HG03457 (cell line): Measurements from ENCODE around the gene GRWD1.
"Not testable (repeated sequence)": the region's sequence is repeated elsewhere in the genome, so short reads cannot be mapped to it uniquely, and the experiment has no call there.

ENCODE experiments used
- ATAC-seq: cut with Tn5 transposase; IDR thresholded peaks from one replicate; pipeline ENCODE4 v1.9.1; 2021; ENCODE audit warnings: moderate number of reproducible peaks; ENCODE audit not compliant: unreplicated experiment

Gene GRWD1

DNA sequence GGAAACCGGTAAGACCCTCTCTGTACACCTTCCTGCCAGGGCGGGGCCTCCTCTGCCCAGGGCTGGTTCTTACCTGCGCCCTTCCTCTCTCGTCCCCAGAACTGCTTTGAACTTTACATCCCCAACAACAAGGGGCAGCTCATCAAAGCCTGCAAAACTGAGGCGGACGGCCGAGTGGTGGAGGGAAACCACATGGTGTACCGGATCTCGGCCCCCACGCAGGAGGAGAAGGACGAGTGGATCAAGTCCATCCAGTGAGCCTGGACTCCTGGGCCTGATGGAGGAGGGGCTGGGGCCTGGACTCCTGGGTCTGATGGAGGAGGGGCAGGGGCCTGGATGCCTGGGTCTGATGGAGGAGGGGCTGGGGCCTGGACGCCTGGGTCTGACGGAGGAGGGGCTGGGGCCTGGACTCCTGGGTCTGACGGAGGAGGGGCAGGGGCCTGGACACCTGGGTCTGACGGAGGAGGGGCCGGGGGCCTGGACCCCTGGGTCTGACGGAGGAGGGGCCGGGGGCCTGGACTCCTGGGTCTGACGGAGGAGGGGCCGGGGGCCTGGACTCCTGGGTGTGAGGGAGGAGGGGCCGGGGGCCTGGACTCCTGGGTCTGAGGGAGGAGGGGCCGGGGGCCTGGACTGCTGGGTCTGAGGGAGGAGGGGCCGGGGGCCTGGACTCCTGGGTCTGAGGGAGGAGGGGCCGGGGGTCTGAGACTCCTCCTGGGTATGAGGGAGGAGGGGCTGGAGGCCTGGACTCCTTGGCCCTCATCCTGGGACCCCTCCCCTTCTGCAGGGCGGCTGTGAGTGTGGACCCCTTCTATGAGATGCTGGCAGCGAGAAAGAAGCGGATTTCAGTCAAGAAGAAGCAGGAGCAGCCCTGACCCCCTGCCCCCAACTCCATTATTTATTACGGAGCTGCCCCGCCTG is 32.8 kb downstream of the GRWD1 start:
- no peak for ATAC-seq

GRCh38 chr19:48479686-48480085 is 33.9 kb downstream of the GRWD1 start:
- ATAC-seq = no peak

GRCh38 chr19:48480183-48480557 is 34.4 kb downstream of the GRWD1 start:
- no peak for ATAC-seq

- ATAC-seq = no peak
These were observed 35.0 kb downstream of the GRWD1 start for GRCh38 chr19:48480558-48481500.

DNA sequence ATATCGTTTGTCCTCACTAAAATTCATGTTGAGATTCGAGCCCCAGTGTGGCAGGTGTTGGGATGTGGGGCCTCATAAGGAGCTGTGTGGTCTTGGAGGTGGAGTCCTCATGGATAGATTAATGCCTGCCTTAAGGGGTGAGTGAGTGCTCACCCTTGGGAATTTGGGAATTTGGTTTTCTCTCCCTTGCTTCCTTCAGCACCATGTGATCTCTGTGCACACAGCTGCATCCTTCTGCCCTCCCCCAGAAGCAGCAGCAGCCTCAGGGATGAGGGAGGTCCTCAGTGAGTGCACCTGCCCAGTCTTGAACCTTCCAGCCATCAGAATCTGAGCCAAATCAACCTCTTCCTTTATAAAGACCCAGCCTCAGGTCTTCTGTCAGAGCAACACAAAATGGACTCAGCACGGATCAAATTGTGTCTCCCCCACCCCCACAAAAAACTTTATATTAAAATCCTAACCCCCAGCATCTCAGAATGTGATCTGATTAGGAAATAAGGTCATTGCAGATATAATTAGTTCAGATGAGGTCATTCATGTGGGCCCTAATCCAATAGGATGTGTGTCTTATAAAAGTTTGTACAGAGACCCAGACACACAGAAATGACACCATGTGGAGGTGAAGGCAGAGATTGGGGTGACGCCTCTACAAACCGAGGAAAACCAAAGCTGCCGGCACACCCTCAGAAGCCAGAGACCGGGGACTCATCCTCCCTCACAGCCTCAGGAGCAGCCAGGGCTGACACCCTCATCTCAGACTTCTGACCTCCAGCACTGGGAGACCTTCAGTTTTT is 36.3 kb downstream of the GRWD1 start:
- ATAC-seq = no peak

DNA sequence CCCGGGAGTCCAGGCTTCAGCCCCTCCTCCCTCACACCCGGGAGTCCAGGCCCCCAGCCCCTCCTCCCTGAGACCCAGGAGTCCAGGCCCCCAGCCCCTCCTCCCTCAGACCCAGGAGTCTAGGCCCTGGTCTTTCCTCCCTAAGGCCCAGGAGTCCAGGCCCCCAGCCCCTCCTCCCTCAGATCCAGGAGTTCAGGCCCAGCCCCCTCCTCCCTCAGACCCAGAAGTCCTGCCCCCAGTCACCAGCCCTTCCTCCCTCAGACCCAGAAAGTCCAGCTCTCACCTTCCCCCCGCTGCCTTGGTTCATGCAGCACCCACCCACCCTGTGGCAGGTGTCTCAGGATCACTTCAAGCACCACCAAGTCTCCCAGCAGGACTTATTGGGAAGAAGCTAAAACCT is 37.5 kb downstream of the GRWD1 start:
- ATAC-seq = no peak

- no peak for ATAC-seq
These were observed 38.6 kb downstream of the GRWD1 start for GRCh38 chr19:48484247-48484893.

DNA sequence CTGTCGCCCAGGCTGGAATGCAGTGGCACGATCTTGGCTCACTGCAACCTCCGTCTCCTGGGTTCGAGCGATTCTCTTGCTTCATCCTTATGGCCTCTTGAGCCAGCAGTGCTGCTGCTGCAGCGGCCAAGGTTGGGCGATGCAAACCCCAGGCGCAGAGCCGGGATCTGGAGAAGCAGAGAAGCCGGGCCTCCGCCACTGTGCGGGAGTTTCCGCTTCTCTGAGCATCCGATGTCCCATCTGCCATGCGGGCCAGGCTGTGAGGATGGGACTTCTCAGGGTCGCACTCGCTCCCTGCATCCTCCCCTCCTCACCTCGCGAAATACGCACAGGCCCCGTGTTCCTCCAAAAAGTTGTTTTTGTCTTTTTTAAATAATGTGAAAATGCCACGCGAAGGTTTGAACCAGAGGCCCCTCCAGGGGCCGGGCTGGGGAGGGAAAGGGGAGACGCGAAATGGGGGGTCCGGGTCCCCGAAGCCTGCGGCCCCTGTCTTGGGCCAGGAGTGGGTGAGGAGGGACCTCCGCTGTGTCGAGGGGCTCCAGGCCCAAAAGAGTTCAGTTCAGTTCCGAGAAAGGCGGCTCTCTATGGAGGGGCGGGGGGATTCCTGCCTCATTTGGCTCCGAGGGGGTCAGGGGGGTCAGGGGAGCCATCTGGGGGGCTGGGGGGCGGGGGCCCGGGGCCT is 39.3 kb downstream of the GRWD1 start:
- ATAC-seq = no peak

- ATAC-seq = not testable (repeated sequence)
These were observed 40.9 kb downstream of the GRWD1 start for GRCh38 chr19:48486706-48487105.

DNA sequence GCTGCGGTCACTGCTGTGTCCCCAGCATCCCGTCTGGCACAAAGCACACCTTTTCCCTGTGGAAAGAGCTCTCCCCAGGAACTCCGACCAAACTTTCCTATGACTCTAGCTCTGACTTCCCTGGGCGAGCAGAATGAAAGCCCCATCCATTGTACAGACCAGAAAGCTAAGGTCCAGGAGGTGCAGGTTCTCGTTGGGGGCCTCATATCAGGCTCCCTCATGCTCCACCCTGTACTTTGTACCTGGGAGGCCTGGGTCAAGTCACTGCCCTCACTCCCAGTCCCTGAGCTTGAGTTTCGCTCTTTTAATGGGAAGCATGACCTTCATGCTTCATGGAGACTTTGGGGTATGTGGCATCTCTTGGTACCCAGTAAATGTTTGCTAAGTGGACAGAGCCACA is 41.8 kb downstream of the GRWD1 start:
- ATAC-seq = no peak

GRCh38 chr19:48487948-48488347 is 42.2 kb downstream of the GRWD1 start:
- no peak for ATAC-seq

- ATAC-seq = not testable (repeated sequence)
These were observed 42.7 kb downstream of the GRWD1 start for GRCh38 chr19:48488478-48488877.

GRCh38 chr19:48489608-48490216 is 43.9 kb downstream of the GRWD1 start:
- ATAC-seq = no peak

DNA sequence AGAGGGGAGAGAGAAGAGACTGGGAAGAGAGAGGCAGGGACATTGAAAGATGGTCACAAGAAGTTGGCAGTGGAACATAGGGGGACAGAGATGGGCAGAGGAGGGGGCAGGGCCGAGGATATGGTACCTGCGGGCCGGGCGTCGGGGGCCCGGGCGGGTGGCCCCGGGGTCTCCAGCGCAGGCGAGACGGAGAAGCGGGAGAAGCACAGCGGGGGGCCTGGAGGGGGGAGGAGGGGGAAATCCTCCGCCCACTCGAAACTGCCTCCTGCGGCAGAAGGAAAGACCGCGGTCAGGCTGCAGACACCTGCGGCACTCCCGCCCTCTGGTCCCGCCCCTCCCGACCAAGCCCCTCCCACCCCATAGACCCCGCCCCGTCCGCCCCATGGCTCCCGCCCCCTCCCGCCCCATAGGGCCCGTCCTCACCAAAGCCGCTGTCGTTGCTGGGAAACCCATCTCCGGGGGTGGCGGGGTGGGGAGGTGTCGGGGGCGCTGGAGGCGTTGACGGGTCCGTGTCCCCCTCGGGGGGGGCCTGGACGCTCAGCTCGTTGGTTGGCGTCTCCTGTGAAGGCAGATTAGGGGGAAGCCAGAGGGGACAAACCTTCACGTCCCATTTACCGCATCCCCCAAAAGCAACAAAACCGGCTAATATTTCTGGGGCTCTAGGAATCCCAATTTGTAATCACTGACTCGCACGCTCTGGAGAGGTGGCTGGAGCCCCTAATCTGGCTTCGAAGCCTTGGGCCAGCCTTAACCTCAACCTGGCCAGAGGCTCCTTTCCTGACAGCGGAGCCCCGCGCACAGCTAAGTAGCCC is 45.4 kb downstream of the GRWD1 start:
- no peak for ATAC-seq

DNA sequence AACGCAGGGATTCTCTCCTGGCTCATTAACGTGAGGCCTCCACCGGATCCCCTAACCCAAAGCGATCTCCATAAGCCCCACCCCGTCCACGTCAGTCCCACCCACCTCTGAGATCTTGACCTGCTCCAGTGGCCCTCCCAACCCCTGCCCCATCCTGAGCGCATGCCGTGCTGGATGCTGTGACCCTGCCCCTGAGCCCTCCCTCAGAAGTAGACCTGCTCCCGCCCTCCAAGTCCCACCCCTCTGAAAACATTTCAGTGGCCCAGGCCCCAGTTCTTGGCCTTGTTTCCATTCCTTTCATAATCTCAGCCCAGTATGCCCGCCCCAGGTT is 46.0 kb downstream of the GRWD1 start:
- ATAC-seq = no peak

- no peak for ATAC-seq
These were observed 47.3 kb downstream of the GRWD1 start for GRCh38 chr19:48492925-48493717.

- no peak for ATAC-seq
These were observed 48.1 kb downstream of the GRWD1 start for GRCh38 chr19:48493718-48494401.
